Immature natural killer cell (primary cell): ENCODE measurements around the gene MTHFD1L. TPM values are rescaled to one million over a fixed set of nuclear protein-coding genes. Genes with fewer than 3 reads are reported as not detected.
A peak's percentile ranks its signal among the peaks of the same experiment; 100 is the strongest.
"Not testable (repeated sequence)": the region's sequence is repeated elsewhere in the genome, so short reads cannot be mapped to it uniquely, and the experiment has no call there.

ENCODE experiments used
- DNase-seq, 3 donors: peaks; one replicate each; pipeline ENCODE4 v3.0.0; 2022; ENCODE audit warnings: mixed read lengths in 1 of 3
- H3K27ac Mint-ChIP-seq, 6 donors: one replicate each; pipeline ENCODE4 v1.8.0; 2020; ENCODE audit warnings: mixed read lengths in 6 of 6, mild to moderate bottlenecking in 5 of 6, inconsistent platforms in 4 of 6, moderate library complexity in 3 of 6
- H3K27me3 Mint-ChIP-seq, 3 donors: one replicate each; pipeline ENCODE4 v1.8.0; 2020 to 2021; ENCODE audit warnings: low read depth in 3 of 3, mild to moderate bottlenecking in 3 of 3, mixed read lengths in 3 of 3, moderate library complexity in 3 of 3, inconsistent platforms in 1 of 3
- H3K36me3 Mint-ChIP-seq, 3 donors: one replicate each; pipeline ENCODE4 v1.8.0; 2020; ENCODE audit warnings: mixed read lengths in 3 of 3, inconsistent platforms in 2 of 3, mild to moderate bottlenecking in 2 of 3
- H3K4me1 Mint-ChIP-seq, 2 donors: one replicate each; pipeline ENCODE4 v1.8.0; 2020; ENCODE audit warnings: inconsistent platforms in 2 of 2, mild to moderate bottlenecking in 2 of 2, mixed read lengths in 2 of 2, moderate library complexity in 1 of 2
- H3K4me3 Mint-ChIP-seq, 5 donors: one replicate each; pipeline ENCODE4 v1.8.0; 2020; ENCODE audit warnings: mild to moderate bottlenecking in 5 of 5, mixed read lengths in 5 of 5, inconsistent platforms in 3 of 5, moderate library complexity in 3 of 5
- H3K9me3 Mint-ChIP-seq, 6 donors: one replicate each; pipeline ENCODE4 v1.8.0; 2020; ENCODE audit warnings: mild to moderate bottlenecking in 6 of 6, mixed read lengths in 6 of 6, inconsistent platforms in 4 of 6, moderate library complexity in 3 of 6
- polyA plus RNA-seq, 3 donors: library from polyadenylated mRNA; unstranded; fragments of 300-500 nt; fragmentation: Illumina TruSeq; gene quantifications; one replicate each; pipeline ENCODE4 v1.2.3, GENCODE V29; 2021

MTHFD1L gene
- polyA plus RNA-seq, 3 donors from 2014 or later = 0.79 to 1.8 (median 1.6) TPM

GRCh38 chr6:150854392-150854791, 11.1 kb upstream of the MTHFD1L start:
- H3K4me3 Mint-ChIP-seq = not testable (repeated sequence)

DNA sequence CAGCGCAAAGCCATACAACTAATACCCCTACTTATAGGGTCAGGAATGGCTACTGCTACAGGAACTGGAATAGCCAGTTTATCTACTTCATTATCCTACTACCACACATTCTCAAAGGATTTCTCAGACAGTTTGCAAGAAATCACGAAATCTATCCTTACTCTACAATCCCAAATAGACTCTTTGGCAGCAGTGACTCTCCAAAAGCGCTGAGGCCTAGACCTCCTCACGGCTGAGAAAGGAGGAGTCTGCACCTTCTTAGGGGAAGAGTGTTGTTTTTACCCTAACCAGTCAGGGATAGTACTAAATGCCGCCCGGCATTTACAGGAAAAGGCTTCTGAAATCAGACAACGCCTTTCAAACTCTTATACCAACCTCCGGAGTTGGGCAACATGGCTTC, 10.3 kb upstream of the MTHFD1L start:
- H3K27me3 Mint-ChIP-seq, H3K27ac Mint-ChIP-seq, DNase-seq, H3K9me3 Mint-ChIP-seq, H3K4me3 Mint-ChIP-seq, H3K36me3 Mint-ChIP-seq, H3K4me1 Mint-ChIP-seq: not testable (repeated sequence)

More at GRCh38 chr6:150854392-150854791, 11.1 kb upstream of the MTHFD1L start:
- not testable (repeated sequence) for H3K27ac Mint-ChIP-seq, H3K9me3 Mint-ChIP-seq, H3K27me3 Mint-ChIP-seq, DNase-seq, H3K36me3 Mint-ChIP-seq, H3K4me1 Mint-ChIP-seq

- DNase-seq = no peak
- H3K36me3 Mint-ChIP-seq = no peaks in the 10 kb centered on the region
- no peak overlapping the region for H3K4me3 Mint-ChIP-seq
- no peaks in the 10 kb centered on the region for H3K9me3 Mint-ChIP-seq
- H3K27me3 Mint-ChIP-seq = peaks cover 0 to 8% (median 5%) of the 10 kb centered on the region in 3 donors
- no peak overlapping the region for H3K27ac Mint-ChIP-seq
- H3K4me1 Mint-ChIP-seq = no peaks in the 10 kb centered on the region
Observed at GRCh38 chr6:150857062-150857944, 8.2 kb upstream of the MTHFD1L start.

DNA sequence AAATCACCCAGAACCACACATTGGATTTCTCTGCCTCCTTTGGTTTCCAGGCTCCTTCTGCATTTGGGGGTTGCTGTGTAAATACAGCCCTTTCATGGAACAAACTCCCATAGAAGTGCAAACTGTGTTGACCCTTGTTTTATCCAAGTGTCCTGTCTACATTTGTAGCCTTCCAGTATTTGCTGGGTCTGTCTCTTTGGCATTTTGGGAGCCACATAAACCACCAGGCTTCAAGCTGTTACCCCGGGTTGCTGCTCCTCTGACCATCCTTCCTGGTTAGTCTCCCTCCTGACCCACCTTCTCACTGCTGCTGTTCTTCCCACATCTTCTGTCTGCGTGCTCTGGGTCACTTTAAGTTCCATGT, 7.6 kb upstream of the MTHFD1L start:
- Mint-ChIP-seq H3K4me1 (no peaks in the 10 kb centered on the region), H3K9me3 (no peaks in the 10 kb centered on the region), H3K36me3 (no peaks in the 10 kb centered on the region), H3K27ac (no peak overlapping the region), H3K4me3 (no peak overlapping the region), H3K27me3 (peaks cover 0 to 14% (median 6%) of the 10 kb centered on the region in 3 donors)
- DNase-seq = no peak

DNA sequence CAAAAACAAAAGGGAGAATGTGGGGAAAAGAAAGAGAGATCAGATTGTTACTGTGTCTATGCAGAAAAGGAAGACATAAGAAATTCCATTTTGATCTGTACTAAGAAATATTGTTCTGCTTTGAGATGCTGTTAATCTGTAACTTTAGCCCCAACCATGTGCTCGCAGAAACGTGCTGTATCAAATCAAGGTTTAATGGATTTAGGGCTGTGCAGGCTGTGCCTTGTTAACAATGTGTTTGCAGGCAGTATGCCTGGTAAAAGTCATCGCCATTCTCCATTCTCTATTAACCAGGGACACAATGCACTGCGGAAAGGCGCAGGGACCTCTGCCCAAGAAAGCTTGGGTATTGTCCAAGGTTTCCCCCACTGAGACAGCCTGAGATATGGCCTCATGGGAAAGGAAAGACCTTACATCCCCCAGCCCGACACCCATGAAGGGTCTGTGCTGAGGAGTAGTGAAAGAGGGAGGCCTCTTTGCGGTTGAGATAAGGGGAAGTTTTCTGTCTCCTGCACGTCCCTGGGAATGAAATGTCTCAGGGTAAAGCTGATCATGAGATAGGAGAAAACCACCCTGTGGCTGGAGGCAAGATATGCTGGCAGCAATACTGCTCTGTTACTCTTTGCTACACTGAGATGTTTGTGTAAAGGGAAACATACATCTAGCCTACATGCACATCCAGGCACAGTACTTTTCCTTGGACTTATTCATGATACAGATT, 3.9 kb upstream of the MTHFD1L start:
- H3K4me1 Mint-ChIP-seq, DNase-seq, H3K27ac Mint-ChIP-seq, H3K4me3 Mint-ChIP-seq, H3K36me3 Mint-ChIP-seq, H3K9me3 Mint-ChIP-seq: not testable (repeated sequence)
- H3K27me3 Mint-ChIP-seq = peaks cover 1 to 13% (median 7%) of the 10 kb centered on the region in 3 donors

GRCh38 chr6:150863213-150863928, 2.1 kb upstream of the MTHFD1L start:
- H3K36me3 Mint-ChIP-seq = no peaks in the 10 kb centered on the region
- no peak overlapping the region for H3K4me3 Mint-ChIP-seq
- no peak for DNase-seq
- H3K27me3 Mint-ChIP-seq = peaks cover 4 to 15% (median 6%) of the 10 kb centered on the region in 3 donors
- no peaks in the 10 kb centered on the region for H3K9me3 Mint-ChIP-seq
- peaks cover 9 to 18% of the 10 kb centered on the region in 2 donors for H3K4me1 Mint-ChIP-seq
- no peak overlapping the region for H3K27ac Mint-ChIP-seq

GRCh38 chr6:150865043-150865405, 478 bp upstream of the MTHFD1L start:
- no peak for DNase-seq
- Mint-ChIP-seq H3K36me3 (no peaks in the 10 kb centered on the region), H3K9me3 (no peaks in the 10 kb centered on the region), H3K4me3 (peak overlapping the region; percentile 66 to 83 (median 81)), H3K27me3 (peaks cover 4 to 12% (median 5%) of the 10 kb centered on the region in 3 donors), H3K27ac (peak overlapping the region in 4 of 6 donors; percentile 27 to 74 (median 66)), H3K4me1 (peaks cover 9 to 18% of the 10 kb centered on the region in 2 donors)

DNA sequence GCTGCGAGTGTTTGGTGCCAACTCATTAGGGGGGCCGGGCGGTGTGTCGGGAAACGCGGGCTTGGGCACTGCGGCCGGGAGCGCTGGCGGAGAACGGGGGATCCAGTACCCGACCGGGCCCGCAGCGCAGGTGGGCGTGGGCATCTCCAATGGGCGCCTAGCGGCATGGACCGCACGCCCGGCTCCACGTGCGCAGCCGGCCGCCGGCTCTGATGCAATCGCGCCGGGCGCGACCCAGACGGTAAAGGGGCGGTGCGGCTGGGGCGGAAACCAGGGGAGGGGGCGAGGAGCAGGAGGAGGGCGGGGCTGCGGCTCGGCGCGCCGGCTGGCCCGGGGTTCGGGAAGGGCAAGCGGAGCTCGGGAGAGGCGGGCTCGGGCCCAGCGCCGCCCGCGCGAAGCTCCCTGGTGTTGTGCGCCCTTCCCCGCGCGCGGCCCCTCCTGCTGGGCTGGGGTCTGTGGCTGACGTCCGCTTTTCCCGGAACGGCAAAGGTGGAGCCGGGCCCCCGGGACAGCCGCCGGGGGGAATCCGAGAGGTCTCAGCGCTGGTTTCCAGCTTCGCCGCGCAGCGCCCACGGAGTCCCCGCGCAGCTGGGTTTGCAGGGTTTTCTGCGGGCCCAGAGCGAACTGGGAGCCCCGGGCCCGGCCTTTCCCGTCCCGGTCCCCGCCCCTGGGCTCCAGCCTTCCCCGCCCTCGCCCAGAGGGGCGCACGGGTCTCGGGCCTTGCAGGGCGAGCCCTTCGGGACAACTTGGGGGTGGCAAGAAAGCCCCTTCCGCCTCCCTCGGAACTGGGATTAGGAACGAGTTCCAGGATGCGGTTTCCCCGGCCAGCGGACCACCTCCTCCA, 867 bp downstream of the MTHFD1L start:
- peak; percentile 60 to 68 (median 62) for DNase-seq
- no peaks in the 10 kb centered on the region for H3K36me3 Mint-ChIP-seq
- peak overlapping the region; percentile 85 to 95 (median 88) for H3K4me3 Mint-ChIP-seq
- peaks cover 4 to 12% (median 6%) of the 10 kb centered on the region in 3 donors for H3K27me3 Mint-ChIP-seq
- H3K9me3 Mint-ChIP-seq = no peaks in the 10 kb centered on the region
- H3K27ac Mint-ChIP-seq = peak overlapping the region in 3 of 6 donors; percentile 52 to 76 (median 75)
- H3K4me1 Mint-ChIP-seq = peaks cover 9 to 18% of the 10 kb centered on the region in 2 donors

DNA sequence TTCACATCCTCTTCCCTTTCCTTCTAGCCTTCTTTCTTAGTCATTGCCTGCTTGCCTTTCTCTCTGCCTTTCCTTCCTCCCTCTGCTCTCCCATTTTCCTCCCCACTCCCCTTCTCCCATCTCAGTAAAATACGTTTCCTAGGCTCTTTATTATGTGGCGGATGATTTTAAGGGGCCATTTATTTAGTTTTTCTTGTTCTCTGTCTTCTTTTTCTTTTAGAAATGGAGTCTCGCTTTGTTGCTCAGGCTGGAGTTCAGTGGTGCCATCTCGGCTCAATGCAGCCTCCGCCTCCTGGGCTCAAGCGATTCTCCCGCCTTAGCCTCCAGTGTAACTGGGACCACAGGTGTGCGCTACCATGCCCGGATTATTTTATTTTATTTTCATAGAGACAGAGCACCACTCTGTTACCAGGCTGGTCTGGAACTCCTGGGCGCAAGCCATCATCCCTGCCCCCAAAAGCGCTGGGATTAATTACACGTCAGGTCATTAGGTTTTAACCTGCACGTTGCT, 1.5 kb downstream of the MTHFD1L start:
- Mint-ChIP-seq H3K4me3 (peak overlapping the region; percentile 85 to 95 (median 88)), H3K9me3 (no peaks in the 10 kb centered on the region), H3K27ac (peak overlapping the region in 3 of 6 donors; percentile 46 to 76 (median 49)), H3K36me3 (no peaks in the 10 kb centered on the region), H3K27me3 (peaks cover 4 to 12% (median 6%) of the 10 kb centered on the region in 3 donors), H3K4me1 (peaks cover 9 to 18% of the 10 kb centered on the region in 2 donors)
- DNase-seq = no peak

GRCh38 chr6:150868759-150869158, 3.3 kb downstream of the MTHFD1L start:
- Mint-ChIP-seq H3K9me3 (no peaks in the 10 kb centered on the region), H3K27me3 (peaks cover 2 to 6% (median 4%) of the 10 kb centered on the region in 3 donors), H3K4me1 (peaks cover 9 to 18% of the 10 kb centered on the region in 2 donors), H3K27ac (no peak overlapping the region), H3K36me3 (no peaks in the 10 kb centered on the region), H3K4me3 (peak overlapping the region in 1 of 5 donors; percentile 6)
- DNase-seq = no peak

DNA sequence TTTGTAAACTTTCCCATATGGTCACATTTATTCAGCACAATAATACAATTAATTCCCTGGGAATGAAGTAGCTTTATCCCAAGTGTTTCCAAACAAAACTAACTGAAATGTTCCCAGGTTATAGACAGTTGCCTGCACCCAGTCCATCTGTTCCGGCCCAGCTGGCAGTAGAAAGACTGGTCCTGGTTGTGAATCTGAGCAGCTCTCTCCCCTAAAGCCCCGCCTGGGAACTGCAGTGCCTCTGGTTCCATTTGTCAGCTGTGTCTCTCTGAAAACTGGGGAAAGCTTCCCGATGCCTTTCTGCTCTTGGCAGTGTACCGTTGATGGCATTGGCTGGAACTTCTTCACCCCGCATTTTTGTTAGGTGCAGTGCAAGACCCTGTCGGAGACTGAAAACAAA, 8.7 kb downstream of the MTHFD1L start:
- H3K9me3 Mint-ChIP-seq = no peaks in the 10 kb centered on the region
- H3K27ac Mint-ChIP-seq = no peak overlapping the region
- H3K4me3 Mint-ChIP-seq = no peak overlapping the region
- DNase-seq = no peak
- H3K36me3 Mint-ChIP-seq = no peaks in the 10 kb centered on the region
- H3K4me1 Mint-ChIP-seq = no peaks in the 10 kb centered on the region
- H3K27me3 Mint-ChIP-seq = peaks cover 0 to 2% (median 0%) of the 10 kb centered on the region in 3 donors

DNA sequence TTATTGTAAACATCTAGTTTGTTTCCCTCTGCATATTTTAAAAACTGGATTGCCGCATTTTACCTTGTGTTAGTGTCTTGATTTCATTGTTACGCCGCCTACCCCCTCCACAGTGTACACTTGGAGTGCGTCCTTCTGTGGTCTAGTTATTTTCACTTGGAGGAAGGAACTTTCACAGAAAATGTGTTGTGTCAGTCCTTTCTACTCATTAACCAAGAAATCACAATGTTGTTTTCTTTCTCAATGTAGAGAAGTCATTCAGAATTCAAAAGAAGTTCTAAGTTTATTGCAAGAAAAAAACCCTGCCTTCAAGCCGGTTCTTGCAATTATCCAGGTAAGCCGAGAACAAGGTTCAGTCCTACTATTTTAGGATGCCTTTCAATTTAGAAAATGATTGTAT, 10.3 kb downstream of the MTHFD1L start:
- no peaks in the 10 kb centered on the region for H3K4me1 Mint-ChIP-seq
- no peak overlapping the region for H3K4me3 Mint-ChIP-seq
- no peaks in the 10 kb centered on the region for H3K9me3 Mint-ChIP-seq
- H3K27me3 Mint-ChIP-seq = peaks cover 0 to 1% (median 0%) of the 10 kb centered on the region in 3 donors
- H3K27ac Mint-ChIP-seq = no peak overlapping the region
- no peak for DNase-seq
- no peaks in the 10 kb centered on the region for H3K36me3 Mint-ChIP-seq

GRCh38 chr6:150876598-150876997, 11.1 kb downstream of the MTHFD1L start:
- DNase-seq = no peak
- H3K27me3 Mint-ChIP-seq = peaks cover 0 to 1% (median 0%) of the 10 kb centered on the region in 3 donors
- H3K36me3 Mint-ChIP-seq = no peaks in the 10 kb centered on the region
- H3K4me1 Mint-ChIP-seq = no peaks in the 10 kb centered on the region
- H3K27ac Mint-ChIP-seq = no peak overlapping the region
- no peak overlapping the region for H3K4me3 Mint-ChIP-seq
- no peaks in the 10 kb centered on the region for H3K9me3 Mint-ChIP-seq
